GM21737 (cell line): ENCODE data around the gene MCM6.

ENCODE experiments used
- ATAC-seq: cut with Tn5 transposase; IDR thresholded peaks from one replicate; pipeline ENCODE4 v1.9.1; 2021; ENCODE audit warnings: mild to moderate bottlenecking, moderate library complexity; ENCODE audit not compliant: unreplicated experiment

The MCM6 gene

GRCh38 chr2:135791418-135792190 is 84.6 kb downstream of the MCM6 start:
- ATAC-seq: no peak

DNA sequence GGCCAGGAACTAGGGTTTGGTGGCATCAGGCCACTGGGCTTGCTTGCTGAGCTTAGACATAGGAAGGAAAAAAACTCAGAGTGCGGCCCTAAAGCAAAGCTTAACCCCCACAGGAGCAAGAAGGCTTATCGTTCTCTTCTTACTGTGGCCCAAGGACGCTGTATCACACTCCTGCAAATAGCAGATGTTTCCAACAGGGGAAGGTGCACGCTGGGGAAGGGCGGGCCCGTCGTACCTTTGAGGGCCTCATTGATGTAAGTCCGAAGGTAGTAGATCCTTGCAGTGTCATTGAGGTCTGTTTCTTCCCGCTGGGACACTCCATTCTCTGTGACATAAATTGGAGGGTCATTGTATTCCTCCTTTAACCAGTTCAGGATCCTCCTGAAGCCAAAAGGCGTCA is 85.8 kb downstream of the MCM6 start:
- no peak for ATAC-seq
